SJCRH30 (cell line): ENCODE results near the gene SLC16A11. TPM values are rescaled to one million over a fixed set of nuclear protein-coding genes. Genes with fewer than 3 reads are reported as not detected.

Experiments
- DNase-seq, 2 experiments: peaks; one replicate each; pipeline ENCODE4 v3.0.0-alpha.2; 2015 to 2020
- H3K27ac ChIP-seq: fragments of 250-450 bp; sonication (Bioruptor Pico); 2 replicates; pipeline ENCODE4 v1.5.1; 2020; ENCODE audit warnings: mild to moderate bottlenecking, moderate library complexity
- H3K27me3 ChIP-seq: fragments of 250-450 bp; sonication (Bioruptor Pico); 2 replicates; pipeline ENCODE4 v1.5.1; 2020; ENCODE audit warnings: mild to moderate bottlenecking, moderate library complexity
- H3K36me3 ChIP-seq: fragments of 250-450 bp; sonication (Bioruptor Pico); 2 replicates; pipeline ENCODE4 v1.5.1; 2020; ENCODE audit warnings: mild to moderate bottlenecking, moderate library complexity
- H3K4me1 ChIP-seq: fragments of 250-450 bp; sonication (Bioruptor Pico); 2 replicates; pipeline ENCODE4 v1.5.1; 2020; ENCODE audit warnings: mild to moderate bottlenecking, moderate library complexity
- H3K4me3 ChIP-seq: fragments of 250-450 bp; sonication (Bioruptor Pico); 2 replicates; pipeline ENCODE4 v1.5.1; 2020; ENCODE audit warnings: mild to moderate bottlenecking, moderate library complexity
- H3K9me3 ChIP-seq: fragments of 250-450 bp; sonication (Bioruptor Pico); replicated peaks from 2 replicates; pipeline ENCODE4 v1.5.1; 2020; ENCODE audit warnings: mild to moderate bottlenecking, moderate library complexity
- total RNA-seq: library from RNA; depleted of rRNA; stranded (reverse); fragments of >200 nt; shearing (Covaris generic); gene quantifications from 2 replicates; pipeline ENCODE4 v1.2.3, GENCODE V29; 2014

The SLC16A11 gene
- total RNA-seq, 1 experiment from 2014 or later = not detected

DNA sequence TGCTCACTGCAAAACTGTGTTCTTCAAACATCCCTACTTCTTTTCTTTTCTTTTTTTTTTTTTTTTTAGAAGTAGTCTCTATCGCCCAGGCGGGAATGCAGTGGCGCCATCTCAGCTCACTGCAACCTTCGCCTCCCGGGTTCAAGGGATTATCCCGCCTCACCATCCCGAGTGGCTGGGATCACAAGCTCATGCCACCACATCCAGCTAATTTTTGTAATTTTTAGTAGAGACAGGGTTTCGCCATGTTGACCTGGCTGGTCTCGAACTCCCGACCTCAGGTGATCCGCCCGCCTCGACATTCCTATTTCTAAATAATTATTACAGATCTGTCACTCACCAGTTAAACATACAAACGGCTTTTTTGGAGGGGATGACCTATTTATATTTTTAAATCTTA lies 32.5 kb downstream of the SLC16A11 start:
- H3K27ac ChIP-seq = no peak overlapping the region

DNA sequence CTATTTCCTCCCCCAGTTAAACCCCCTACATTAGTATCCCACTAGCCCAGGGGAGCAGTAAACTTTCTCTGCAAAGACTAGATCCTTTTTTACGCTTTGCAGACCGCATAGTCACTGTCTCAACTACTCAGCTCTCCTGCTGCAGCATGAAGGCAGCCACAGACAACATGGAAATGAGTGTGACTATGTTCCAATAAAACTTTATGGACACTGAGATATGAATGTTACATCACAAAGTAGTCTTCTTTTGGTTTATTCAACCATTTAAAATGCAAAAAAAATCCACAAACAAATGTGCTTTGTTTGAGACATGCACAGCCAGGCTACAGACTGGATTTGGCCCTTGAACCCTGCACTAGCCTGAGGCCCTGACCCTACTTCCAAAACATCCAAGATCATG lies 33.4 kb downstream of the SLC16A11 start:
- H3K27ac ChIP-seq = no peak overlapping the region
- no peak overlapping the region for H3K4me3 ChIP-seq
- DNase-seq = no peak
- H3K27me3 ChIP-seq = no peaks in the 10 kb centered on the region
- no peaks in the 10 kb centered on the region for H3K36me3 ChIP-seq
- no peaks in the 10 kb centered on the region for H3K9me3 ChIP-seq
- H3K4me1 ChIP-seq = no peaks in the 10 kb centered on the region

More for the DNA sequence above, 32.5 kb downstream of the SLC16A11 start:
- no peak for DNase-seq
- no peaks in the 10 kb centered on the region for H3K9me3 ChIP-seq
- no peaks in the 10 kb centered on the region for H3K36me3 ChIP-seq
- H3K4me1 ChIP-seq = no peaks in the 10 kb centered on the region
- H3K4me3 ChIP-seq = peak overlapping the region; percentile 73
- H3K27me3 ChIP-seq = no peaks in the 10 kb centered on the region

DNA sequence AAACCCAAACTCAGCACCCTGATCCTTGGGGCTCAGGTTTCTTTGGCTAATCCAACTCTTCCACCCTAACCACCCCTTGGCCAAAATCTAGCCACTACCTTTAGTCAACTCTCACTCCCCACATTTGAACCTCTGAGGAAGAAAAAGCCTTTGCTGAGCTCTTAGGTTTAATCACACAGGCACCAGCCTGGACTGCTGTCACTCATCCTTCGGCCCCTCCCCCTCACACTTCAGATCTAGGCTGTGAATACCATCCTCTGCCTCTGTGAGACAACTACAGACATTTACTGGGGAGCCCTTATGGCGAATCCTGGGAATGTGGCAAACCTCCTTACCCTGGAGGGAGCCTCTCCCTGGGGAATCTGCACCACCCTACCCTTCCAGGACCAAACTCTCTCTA lies 36.7 kb downstream of the SLC16A11 start:
- no peak for DNase-seq

DNA sequence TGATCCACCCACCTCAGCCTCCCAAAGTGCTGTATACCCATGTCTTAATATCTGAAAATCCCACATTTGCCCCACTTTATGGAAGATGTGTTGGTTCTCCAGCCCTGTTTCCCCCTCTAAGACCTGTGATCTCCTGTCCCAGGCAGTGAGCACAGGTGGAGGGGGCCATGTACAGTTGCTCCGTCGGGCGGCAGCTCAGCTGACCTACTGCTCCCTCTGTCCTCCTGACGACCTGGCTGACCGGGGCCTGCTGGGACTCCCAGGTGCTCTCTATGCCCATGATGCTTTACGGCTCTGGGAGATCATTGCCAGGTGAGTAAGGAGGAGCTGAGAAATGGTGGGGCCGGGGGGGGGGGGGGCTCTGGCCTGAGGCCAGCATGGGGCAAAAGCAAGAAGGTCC lies 38.2 kb downstream of the SLC16A11 start:
- DNase-seq = no peak

More for the DNA sequence above, 36.7 kb downstream of the SLC16A11 start:
- no peak overlapping the region for H3K4me3 ChIP-seq
- H3K9me3 ChIP-seq = no peaks in the 10 kb centered on the region
- no peak overlapping the region for H3K27ac ChIP-seq
- H3K4me1 ChIP-seq = no peaks in the 10 kb centered on the region
- H3K27me3 ChIP-seq = no peaks in the 10 kb centered on the region
- H3K36me3 ChIP-seq = no peaks in the 10 kb centered on the region; the same call in 1 of the 2 replicates

DNA sequence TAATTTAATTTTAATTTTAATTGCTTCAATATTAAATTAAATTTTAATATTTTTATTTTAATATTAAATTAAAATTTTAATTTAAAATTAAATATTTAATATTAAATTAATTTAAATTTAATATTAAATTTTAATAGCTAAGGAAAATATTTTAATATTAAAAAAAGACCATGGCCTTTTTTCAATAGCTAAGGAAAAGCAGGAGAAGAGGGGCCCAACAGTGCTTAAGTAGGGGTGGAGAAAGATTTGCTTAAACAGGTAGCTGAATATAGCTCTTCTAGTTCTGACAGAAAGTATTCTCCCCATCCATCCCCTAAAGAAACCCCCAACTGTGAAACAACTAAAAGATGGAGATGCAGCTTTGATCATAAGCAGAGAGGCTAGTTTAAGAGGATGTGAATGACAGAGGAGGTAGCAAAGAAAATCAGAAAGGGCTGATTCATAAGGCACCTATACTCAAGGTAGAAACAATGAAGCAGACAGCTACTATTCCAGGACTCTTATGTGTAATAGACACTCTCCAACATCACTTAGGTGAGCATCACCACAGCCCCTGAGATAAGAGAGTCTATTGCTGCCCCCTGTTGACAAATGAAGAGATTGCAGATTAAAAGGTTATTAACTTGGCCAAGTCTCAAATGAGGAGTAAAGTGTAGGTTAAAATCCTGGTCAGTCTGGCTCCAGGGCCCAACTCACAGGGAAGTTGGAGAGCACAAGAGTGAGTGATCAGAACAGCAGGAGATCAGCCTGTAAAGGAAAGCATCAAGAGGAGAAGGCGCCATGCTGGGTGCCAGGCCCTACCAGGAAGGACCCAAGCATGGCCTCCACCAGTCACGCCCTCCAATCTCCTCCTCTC lies 39.3 kb downstream of the SLC16A11 start:
- DNase-seq = peak; percentile 29 to 80
- H3K9me3 ChIP-seq = no peaks in the 10 kb centered on the region
- no peak overlapping the region for H3K27ac ChIP-seq
- H3K36me3 ChIP-seq = no peaks in the 10 kb centered on the region; the same call in 1 of the 2 replicates
- H3K4me1 ChIP-seq = no peaks in the 10 kb centered on the region
- H3K27me3 ChIP-seq = no peaks in the 10 kb centered on the region
- no peak overlapping the region for H3K4me3 ChIP-seq

More for the DNA sequence above, 38.2 kb downstream of the SLC16A11 start:
- H3K9me3 ChIP-seq = no peaks in the 10 kb centered on the region
- no peaks in the 10 kb centered on the region for H3K4me1 ChIP-seq
- H3K4me3 ChIP-seq = no peak overlapping the region
- H3K27me3 ChIP-seq = no peaks in the 10 kb centered on the region
- no peak overlapping the region for H3K27ac ChIP-seq
- no peaks in the 10 kb centered on the region; the same call in 1 of the 2 replicates for H3K36me3 ChIP-seq

DNA sequence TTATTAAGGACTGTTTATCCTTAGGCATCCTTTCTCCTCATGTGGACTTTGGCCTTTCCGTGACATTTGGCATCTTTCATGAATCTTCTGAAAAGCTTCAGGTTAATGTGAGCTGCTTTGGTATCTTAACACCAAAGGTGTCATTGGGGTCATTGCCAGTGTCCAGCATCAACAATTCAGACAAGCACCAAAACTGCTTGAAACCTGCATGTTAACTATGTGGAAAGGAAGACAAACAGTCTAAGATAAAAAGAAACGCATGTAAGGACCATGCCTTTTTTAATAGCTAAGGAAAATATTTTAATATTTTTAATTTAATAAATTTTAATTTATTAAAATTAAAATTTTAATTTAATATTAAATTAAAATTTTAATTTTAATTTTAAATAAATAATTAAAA lies 40.1 kb downstream of the SLC16A11 start:
- Histone ChIP-seq H3K36me3 (no peaks in the 10 kb centered on the region; the same call in 1 of the 2 replicates), H3K4me1 (no peaks in the 10 kb centered on the region), H3K4me3 (no peak overlapping the region), H3K27ac (no peak overlapping the region), H3K9me3 (no peaks in the 10 kb centered on the region), H3K27me3 (no peaks in the 10 kb centered on the region)
- DNase-seq = no peak

DNA sequence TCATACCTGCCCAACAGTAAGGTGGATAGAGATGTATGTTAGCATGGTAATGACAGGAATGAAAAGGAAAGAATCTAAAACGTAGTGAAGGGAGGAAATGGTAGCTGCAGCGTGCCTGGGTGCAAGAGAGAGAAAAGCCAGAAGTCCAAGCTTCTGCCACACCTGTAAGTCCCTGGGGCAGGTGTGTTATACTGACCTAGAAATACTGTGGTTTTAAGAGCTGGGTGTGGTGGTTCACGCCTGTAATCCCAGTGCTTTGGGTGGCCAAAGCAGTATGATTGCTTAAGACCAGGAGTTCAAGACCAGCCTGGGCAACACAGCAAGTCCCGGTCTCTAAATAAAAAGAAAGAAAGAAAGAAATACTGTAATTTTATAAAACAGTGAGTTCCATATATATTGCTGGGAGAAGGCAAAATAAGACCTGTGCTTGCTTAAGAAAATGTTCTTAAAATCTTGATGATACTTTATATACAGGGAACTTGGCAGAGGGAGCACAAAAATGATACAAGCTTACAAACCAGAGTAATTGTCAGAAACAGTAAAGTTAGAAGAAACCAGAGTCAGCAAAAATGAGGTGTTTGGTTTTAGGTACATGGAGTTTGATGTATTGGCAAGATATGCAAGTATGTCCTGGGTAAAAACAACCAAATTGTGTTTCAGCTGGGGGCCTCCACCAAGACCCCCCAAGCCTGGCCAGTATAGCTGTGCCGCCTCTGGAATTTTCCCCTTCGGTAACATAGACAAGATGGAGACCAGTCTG lies 41.4 kb downstream of the SLC16A11 start:
- no peak for DNase-seq
- H3K9me3 ChIP-seq = no peaks in the 10 kb centered on the region

DNA sequence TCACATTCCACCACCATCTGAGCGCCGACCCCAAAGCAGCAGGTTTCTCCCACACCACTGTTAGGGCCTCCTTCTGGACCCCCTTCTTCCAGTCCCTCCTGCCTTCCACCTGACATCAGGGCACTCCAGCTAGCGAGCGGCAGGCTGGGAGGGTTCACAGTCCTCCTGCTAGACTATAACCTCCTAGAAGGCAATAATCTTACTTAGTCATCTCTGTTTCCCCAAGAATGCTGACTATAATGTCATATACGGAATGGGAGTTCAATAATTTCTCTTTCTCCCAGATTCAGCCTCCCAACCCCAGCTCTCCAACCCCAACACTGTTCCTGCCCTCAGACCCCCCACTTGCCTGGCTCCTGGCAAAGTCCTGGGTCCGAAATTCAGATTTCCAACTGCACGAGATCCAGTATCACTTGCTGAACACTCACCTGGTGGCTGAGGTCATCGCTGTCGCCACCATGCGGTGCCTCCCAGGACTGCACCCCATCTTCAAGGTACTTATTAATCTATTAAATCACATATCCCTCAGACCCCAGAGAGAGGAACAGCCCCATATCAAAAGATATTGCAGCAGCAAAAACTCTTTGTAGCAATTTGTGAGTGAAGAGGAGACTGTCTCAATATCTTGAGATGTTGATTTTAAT lies 42.5 kb downstream of the SLC16A11 start:
- no peak overlapping the region for H3K4me3 ChIP-seq
- H3K36me3 ChIP-seq = no peaks in the 10 kb centered on the region; the same call in 1 of the 2 replicates
- no peaks in the 10 kb centered on the region for H3K9me3 ChIP-seq
- H3K4me1 ChIP-seq = no peaks in the 10 kb centered on the region
- no peak overlapping the region for H3K27ac ChIP-seq
- no peaks in the 10 kb centered on the region for H3K27me3 ChIP-seq
- no peak for DNase-seq

More for the DNA sequence above, 41.4 kb downstream of the SLC16A11 start:
- Histone ChIP-seq H3K4me1 (no peaks in the 10 kb centered on the region), H3K36me3 (no peaks in the 10 kb centered on the region; the same call in 1 of the 2 replicates), H3K4me3 (no peak overlapping the region), H3K27ac (no peak overlapping the region), H3K27me3 (no peaks in the 10 kb centered on the region)

DNA sequence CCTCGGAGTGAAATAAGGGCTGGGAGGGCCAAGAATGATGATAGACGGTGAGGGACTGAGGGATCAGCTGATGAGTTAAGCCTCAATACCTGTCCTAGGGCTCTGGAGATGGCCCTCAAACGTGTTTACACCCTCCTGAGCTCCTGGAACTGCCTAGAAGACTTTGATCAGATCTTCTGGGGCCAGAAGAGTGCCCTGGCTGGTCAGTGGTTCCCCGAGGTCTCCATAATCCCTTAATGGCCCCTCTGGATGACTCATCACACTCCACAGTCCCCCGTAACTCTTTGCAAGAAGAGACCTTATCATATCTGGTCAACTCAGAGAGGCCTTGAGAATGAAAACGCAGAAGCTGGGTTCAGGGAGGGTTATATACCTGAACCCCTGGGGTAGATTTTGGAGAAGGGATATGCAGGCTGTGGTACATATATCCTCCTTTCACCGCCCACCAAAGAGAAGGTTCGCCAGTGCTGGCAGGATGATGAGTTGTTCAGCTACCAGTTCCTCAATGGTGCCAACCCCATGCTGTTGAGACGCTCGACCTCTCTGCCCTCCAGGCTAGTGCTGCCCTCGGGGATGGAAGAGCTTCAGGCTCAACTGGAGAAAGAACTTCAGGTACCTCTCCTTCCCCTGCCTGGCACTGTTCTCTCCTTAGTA lies 44.9 kb downstream of the SLC16A11 start:
- no peaks in the 10 kb centered on the region for H3K4me1 ChIP-seq
- no peaks in the 10 kb centered on the region; the same call in 1 of the 2 replicates for H3K36me3 ChIP-seq
- no peaks in the 10 kb centered on the region for H3K9me3 ChIP-seq
- DNase-seq = no peak
- H3K27me3 ChIP-seq = no peaks in the 10 kb centered on the region
- H3K4me3 ChIP-seq = no peak overlapping the region
- no peak overlapping the region for H3K27ac ChIP-seq

DNA sequence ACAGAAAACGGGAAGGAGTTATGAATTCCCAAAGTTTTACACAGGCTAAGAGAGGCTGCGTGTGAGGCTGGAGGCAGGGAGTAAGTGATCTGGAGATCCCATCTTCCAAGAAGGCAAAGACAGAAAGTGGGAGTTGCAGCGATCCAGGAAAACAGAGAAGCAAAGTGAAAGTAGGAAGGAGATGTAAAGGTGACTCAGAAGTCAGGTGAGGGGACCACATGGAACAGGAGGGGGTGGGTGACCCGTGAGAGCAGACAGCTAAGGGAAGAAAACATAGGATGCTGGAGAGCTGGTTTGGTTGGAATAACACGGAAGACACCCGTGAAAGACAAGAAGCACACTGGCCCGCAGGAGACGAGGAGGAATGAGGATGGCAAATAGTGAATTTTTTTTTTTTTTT lies 46.7 kb downstream of the SLC16A11 start:
- H3K36me3 ChIP-seq = no peaks in the 10 kb centered on the region
- no peak overlapping the region for H3K27ac ChIP-seq
- no peak for DNase-seq
- no peaks in the 10 kb centered on the region for H3K4me1 ChIP-seq
- H3K27me3 ChIP-seq = no peaks in the 10 kb centered on the region
- H3K9me3 ChIP-seq = no peaks in the 10 kb centered on the region
- no peak overlapping the region for H3K4me3 ChIP-seq

DNA sequence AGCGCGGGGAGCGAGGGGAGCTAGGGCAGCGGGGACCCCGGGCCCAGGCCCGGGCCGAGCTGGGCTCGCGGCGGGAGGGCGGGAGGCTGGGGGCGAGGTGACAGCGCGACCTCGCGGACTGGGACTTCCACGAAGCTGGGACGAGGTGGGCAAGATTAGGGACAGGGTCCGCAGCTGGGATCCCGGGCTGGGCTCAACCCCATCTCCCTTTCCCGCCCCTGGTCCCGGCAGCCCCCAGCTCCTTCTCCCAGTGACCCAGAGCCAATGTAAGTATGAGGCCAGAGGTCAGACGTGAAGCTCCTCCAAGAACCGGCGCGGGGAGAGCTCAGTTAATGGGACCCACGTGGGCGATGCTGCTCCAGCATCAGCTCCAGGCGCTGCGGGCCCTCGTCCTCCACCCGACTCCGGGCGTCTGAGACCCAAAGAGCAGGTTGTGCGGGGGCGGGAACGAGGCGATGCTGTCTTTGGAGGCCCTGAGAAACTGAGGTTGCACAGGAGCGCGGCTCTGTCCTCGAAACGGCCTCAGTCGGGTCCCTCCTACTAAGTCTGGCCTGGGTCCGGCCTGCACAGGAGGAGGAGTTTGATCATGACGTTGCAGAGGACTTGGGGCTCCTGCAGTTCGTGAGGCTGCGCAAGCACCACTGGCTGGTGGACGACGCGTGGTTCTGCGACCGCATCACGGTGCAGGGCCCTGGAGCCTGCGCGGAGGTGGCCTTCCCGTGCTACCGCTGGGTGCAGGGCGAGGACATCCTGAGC lies 47.5 kb downstream of the SLC16A11 start:
- no peak for DNase-seq
- Histone ChIP-seq H3K27ac (no peak overlapping the region), H3K4me3 (no peak overlapping the region), H3K4me1 (no peaks in the 10 kb centered on the region), H3K9me3 (no peaks in the 10 kb centered on the region), H3K36me3 (no peaks in the 10 kb centered on the region), H3K27me3 (no peaks in the 10 kb centered on the region)

DNA sequence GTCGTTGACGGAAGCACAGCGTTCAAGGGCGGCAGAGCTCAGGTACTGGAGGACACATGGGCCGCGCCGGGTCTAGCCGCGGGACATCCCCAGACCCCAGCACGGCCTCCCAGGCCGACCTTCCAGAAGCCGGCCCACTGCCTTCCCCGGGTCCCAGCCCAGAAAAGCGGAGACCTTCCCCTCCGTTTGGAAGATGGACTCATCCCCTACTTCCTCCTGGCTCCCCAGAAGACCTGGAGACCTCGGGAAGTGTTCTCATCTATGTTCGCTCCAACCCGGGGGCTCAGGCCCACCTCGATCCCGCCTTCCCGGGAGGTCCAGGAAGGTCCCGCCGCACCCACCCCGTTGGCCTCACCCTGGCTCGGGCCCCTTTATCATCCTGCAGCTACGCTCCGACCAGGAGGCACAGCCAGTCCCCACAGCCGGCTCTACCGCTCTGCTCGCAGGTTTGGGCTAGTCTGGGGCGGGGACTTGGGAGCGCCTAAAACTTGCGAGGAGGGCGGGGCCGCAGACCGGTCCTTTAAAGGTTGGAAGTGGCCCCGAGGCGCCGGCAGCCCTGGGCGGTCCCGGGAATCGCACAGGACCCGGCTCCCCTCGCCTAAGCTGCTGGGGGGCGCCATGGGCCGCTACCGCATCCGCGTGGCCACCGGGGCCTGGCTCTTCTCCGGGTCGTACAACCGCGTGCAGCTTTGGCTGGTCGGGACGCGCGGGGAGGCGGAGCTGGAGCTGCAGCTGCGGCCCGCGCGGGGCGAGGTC lies 48.2 kb downstream of the SLC16A11 start, which contains the start of gene ALOX12:
ALOX12 (plus strand) TSS at position 550 of the 756 bp plus-strand sequence; CDS start at position 619, 69 bp downstream.
- no peaks in the 10 kb centered on the region for H3K27me3 ChIP-seq
- no peaks in the 10 kb centered on the region for H3K36me3 ChIP-seq
- no peak for DNase-seq
- no peak within 1 kb of the TSS for H3K4me3 ChIP-seq
- no peak within 1 kb of the TSS for H3K27ac ChIP-seq
- no peaks in the 10 kb centered on the region for H3K4me1 ChIP-seq
- no peaks in the 10 kb centered on the region for H3K9me3 ChIP-seq

DNA sequence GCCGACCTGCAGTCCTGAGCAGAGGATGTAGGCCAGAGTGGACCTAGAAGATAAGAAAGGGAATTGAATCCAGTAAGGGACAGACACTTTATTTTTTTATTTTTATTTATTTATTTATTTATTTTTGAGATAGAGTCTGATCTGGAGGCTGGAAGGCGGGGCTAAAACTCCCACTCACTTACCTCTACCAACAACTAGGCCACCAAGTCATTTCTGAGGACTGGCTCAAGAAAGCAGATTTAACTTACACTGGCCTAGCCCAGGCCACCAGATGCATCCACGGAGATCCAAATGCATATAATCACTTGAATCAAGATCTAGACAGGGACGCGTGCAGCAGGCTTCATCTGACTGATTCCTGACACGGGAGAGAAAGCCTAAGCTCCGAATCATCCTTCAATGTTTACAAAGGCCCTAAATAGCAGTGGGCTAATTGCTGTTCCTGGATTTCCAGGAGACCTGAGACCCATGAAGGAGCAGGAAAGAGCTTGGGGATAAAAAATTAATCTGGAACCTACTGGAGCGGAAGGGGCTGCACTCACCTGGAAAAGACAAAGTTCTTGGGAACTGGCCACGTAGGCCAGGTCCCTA lies 49.1 kb downstream of the SLC16A11 start:
- no peaks in the 10 kb centered on the region for H3K27me3 ChIP-seq
- no peak for DNase-seq

More for the DNA sequence above, 49.1 kb downstream of the SLC16A11 start:
- no peaks in the 10 kb centered on the region for H3K4me1 ChIP-seq
- H3K4me3 ChIP-seq = no peak overlapping the region
- H3K27ac ChIP-seq = no peak overlapping the region
- H3K36me3 ChIP-seq = no peaks in the 10 kb centered on the region
- H3K9me3 ChIP-seq = no peaks in the 10 kb centered on the region
